HS-27A (cell line): Measurements from ENCODE around the gene CRAMP1.
"Not testable (repeated sequence)": the region's sequence is repeated elsewhere in the genome, so short reads cannot be mapped to it uniquely, and the experiment has no call there.

ENCODE experiments used
- DNase-seq: peaks from one replicate; pipeline ENCODE4 v3.0.0-alpha.2; 2012; ENCODE audit warnings: low read depth, missing footprints

CRAMP1 gene

DNA sequence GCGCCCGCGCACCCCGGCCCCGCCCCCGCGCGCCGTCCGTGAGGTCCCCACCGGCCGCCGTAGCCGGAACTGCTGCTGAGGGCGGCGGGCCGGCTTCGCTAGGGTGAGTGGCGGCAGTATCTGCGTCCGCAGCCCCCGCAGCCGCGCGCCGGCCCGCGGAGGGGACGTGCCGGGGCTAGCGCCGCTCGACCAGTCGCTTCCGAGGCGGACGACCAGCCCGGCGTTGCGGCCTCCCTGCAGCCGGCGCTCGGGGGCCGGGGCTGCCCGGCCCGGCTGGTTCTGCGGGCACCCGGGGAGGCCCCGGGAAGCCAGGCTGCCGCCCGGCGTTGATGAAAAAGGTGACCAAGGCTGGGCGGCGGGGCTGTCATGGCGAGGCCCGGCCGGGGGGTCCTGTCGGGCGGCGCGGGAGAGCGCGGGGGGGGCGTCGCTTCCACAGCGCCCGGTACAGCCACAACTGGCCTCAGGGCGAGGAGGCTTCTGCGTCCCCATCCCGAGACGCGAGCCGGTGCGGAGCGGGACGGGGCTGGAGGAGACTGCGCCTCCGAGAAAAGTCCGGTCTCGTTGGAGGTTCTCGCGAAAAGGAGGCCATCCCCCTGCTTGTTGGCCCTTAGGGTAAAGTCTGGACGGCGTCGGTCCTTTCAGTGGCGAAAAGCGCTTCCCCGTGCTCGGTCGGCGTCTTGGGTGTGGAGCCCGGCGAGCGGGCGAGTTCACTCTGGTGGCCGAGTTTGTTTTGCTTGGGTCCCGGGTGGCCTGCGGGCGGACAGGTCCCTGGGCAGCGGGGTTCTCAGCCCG is at the start of gene CRAMP1:
TSS of gene CRAMP1 (plus strand) at position 41 of the 792 bp plus-strand sequence. CDS start 2,280 bp downstream, outside the sequence.
- no peak for DNase-seq

DNA sequence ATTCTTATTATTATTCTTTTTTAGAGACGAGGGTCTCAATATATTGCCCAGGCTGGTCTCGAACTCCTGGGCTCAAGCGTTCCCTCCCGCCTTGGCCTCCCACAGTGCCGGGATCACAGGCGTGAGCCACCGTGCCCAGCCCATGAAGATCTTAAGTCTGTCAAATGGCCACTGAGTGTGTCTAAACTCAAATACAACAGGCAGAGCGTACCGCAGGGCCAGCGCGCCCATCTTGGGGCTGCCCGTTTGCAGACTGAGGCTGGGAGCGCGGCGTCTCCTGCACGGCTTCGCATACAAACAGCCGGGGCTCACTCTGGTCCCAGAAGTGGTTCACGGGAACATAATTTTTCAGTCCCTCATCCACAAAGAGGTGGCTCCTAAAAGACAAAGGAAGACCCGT is 48.4 kb upstream of the CRAMP1 start:
- DNase-seq = no peak

- DNase-seq = no peak
These were observed 47.8 kb upstream of the CRAMP1 start for GRCh38 chr16:1564325-1564724.

- DNase-seq = no peak
These were observed 46.9 kb upstream of the CRAMP1 start for GRCh38 chr16:1565083-1565805.

DNA sequence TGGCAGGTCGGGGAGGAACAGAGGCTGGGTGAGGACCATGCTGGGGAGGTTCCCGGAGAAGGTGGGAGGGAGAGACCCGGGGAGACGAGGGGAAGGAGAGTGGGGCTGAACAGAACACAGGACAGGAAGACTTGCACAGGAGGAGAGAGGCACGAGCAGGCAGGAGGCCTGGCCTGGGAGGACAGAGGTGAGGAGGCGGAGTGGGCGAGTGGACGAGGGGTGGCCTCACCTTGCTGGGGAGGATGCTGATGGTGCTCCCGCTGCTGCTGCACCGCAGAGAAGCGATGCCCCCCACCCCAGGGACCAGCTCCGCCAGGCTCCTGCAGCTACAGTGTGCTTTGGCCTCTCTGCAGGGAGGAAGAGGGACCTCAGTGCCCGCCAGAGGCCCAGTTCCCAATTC is 44.2 kb upstream of the CRAMP1 start:
- DNase-seq = no peak

- no peak for DNase-seq
These were observed 41.0 kb upstream of the CRAMP1 start for GRCh38 chr16:1571012-1571671.

GRCh38 chr16:1572673-1573072 is 39.5 kb upstream of the CRAMP1 start:
- no peak for DNase-seq

DNA sequence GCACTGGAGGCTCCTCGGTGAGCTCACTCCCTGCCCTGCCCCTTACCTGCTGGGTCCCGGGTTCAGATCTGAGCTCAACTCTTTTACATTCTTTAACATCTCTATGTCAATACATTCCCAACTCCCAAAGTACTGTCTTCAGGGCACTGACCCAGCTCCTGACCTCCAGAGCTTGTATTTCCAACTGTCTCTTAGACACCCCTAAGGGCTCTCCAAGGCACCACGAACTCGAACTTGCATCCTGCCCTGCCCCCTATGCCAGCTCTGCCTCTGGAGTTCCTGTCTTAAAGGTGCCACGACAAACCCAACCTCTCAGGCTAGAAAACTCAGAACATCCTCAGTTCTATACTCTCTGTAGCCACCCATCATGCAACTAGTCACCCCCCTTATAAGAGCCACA is 38.9 kb upstream of the CRAMP1 start:
- no peak for DNase-seq

- no peak for DNase-seq
These were observed 36.6 kb upstream of the CRAMP1 start for GRCh38 chr16:1575578-1575977.

GRCh38 chr16:1579214-1579613 is 32.9 kb upstream of the CRAMP1 start:
- no peak for DNase-seq

GRCh38 chr16:1580256-1580655 is 31.9 kb upstream of the CRAMP1 start:
- DNase-seq = no peak

DNA sequence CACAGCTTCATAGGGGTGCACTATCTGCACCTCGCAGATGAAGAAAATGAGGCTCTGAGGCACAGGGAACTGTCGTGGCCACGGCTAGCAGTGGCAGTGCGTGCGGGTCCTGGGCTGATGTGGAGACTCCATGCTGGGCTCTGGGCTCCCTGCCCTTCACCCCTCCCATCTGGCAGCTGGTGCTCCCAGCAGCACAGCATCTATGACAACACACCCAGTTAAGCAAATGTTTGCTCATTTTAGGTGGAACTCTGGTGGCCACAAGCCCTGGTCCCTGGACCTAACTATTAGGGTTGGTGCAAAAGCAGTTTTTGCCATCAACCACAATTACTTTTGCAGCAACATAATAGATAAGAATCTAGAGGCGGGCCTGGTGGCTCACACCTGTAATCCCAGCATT is 31.2 kb upstream of the CRAMP1 start:
- DNase-seq = no peak

GRCh38 chr16:1581804-1582203 is 30.4 kb upstream of the CRAMP1 start:
- no peak for DNase-seq

DNA sequence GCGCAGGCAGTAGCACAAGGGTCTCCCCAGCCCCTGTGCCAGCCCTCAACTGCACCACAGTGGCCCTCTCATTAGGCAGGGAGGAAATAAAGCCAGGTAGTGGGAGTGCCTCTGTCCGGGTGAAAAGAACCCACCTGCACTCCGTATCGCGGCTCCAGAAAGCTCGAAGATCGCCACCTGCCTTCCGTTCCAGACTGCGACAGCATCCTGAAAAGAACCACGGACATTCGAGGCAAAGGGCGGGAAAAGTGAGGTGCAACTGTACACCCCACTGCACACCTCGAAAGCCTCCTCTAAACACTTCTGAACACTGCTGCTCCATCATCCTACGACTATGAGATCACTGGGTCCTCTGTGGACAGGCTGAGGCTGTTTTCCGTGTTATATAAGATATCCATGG is 29.0 kb upstream of the CRAMP1 start:
- DNase-seq = no peak

- no peak for DNase-seq
These were observed 27.2 kb upstream of the CRAMP1 start for GRCh38 chr16:1584926-1585484.

DNA sequence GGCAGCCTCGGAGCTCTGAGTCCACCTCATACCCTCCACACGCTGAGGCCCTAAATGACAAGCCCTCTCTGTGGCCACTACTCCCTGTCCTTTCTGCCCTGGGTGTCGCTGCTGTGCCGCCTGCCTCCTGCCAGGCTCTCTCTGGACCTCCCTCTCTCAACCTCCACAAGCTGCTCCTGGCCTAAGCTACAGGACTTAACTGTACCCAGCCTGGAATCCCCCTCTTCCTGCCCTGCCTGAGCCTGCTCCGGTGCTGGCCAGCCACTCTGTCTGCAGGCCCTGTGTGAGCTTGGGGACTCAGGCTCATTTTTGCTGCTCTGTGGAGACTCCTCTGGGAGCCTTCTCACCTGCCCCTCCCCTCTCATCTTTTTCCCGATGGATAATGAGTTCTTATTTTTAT is 21.8 kb upstream of the CRAMP1 start:
- DNase-seq = no peak

- no peak for DNase-seq
These were observed 21.0 kb upstream of the CRAMP1 start for GRCh38 chr16:1590930-1591705.

DNA sequence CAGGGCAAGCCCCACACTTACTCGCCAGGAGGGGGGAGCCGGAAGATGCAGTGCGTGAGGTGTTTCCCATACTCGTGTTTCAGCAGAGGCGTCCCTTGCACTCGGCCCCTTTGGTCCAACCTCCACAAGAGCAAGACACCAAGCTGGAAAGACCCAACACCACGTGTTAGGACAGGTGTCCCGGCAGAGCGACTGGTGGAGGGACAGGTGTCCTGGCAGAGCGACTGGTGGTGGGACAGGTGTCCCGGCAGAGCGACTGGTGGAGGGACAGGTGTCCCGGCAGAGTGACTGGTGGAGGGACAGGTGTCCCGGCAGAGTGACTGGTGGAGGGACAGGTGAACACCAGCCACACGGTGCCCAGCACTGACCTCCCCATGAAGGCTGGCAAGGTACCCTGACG is 19.7 kb upstream of the CRAMP1 start:
- DNase-seq = no peak

- DNase-seq = not testable (repeated sequence)
These were observed 16.6 kb upstream of the CRAMP1 start for GRCh38 chr16:1595511-1595910.

DNA sequence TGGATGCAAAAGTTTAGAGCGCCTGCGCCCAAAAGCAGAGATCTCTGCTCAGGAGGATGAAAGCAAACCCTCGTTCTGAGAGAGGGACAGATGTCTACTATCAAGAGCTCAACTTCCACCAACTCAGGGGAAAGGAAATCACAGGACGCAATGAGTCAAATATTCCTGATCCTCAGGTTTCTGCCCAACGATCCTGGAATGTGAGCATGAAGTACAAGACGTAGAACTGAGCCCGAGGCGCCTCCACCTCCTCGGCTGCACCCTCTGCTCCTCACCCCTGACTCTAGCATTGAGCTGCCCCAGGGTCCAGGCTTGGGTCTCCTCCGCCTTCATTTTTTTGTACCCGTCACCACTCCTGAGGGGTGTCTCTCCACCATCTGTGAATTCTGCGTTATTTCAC is 15.6 kb upstream of the CRAMP1 start:
- no peak for DNase-seq

GRCh38 chr16:1597154-1597553 is 15.0 kb upstream of the CRAMP1 start:
- DNase-seq = no peak

- no peak for DNase-seq
These were observed 11.1 kb upstream of the CRAMP1 start for GRCh38 chr16:1601031-1601430.
